H1 (cell line): ENCODE results near the gene SLFN12L. TPM values are rescaled to one million over a fixed set of nuclear protein-coding genes. Genes with fewer than 3 reads are reported as not detected.

Source experiments
- CTCF ChIA-PET: fragments of 300-600 bp; sonication (Branson Sonifier 250); formaldehyde crosslinking; loops from one replicate; lab custom pipeline; 2021; ENCODE audit not compliant: partially characterized antibody; lab: Charles Lee
- POLR2A ChIA-PET: fragments of 300-600 bp; sonication (Branson Sonifier 250); formaldehyde crosslinking; loops from one replicate; lab custom pipeline; 2021; ENCODE audit warnings: inconsistent platforms; ENCODE audit not compliant: partially characterized antibody; lab: Charles Lee
- DNase-seq, 2 experiments: peaks; one replicate each; pipeline versions ENCODE4 v3.0.0 to v3.0.0-alpha.2; 2010 to 2022; ENCODE audit warnings: low spot score in 2 of 2, low read depth in 1 of 2, mixed read lengths in 1 of 2
- FAIRE-seq: peaks from 2 replicates; lab custom pipeline; 2011; peaks lifted over from hg19 to GRCh38; lab: Jason Lieb, UNC
- H2AFZ ChIP-seq: 2 replicates; pipeline ENCODE4 v1.8.1; 2012; ENCODE audit warnings: low read length, inconsistent platforms
- H2AK5ac ChIP-seq: 2 replicates; pipeline ENCODE4 v1.6.1; 2013; ENCODE audit warnings: low read depth, low read length
- H2BK120ac ChIP-seq: replicated peaks from 2 replicates; pipeline ENCODE3; 2013; ENCODE audit warnings: low read depth, low read length, inconsistent platforms
- H2BK12ac ChIP-seq: 2 replicates; pipeline ENCODE4 v1.6.1; 2013; ENCODE audit warnings: low read depth, low read length
- H2BK15ac ChIP-seq: 2 replicates; pipeline ENCODE4 v1.6.1; 2013; ENCODE audit warnings: low read length
- H2BK20ac ChIP-seq: 2 replicates; pipeline ENCODE4 v1.6.1; 2013; ENCODE audit warnings: low read length
- H2BK5ac ChIP-seq: 2 replicates; pipeline ENCODE4 v1.6.1; 2013; ENCODE audit warnings: low read depth, low read length
- H3K14ac ChIP-seq: 2 replicates; pipeline ENCODE4 v1.6.1; 2013; ENCODE audit warnings: inconsistent platforms; ENCODE audit not compliant: insufficient read length
- H3K18ac ChIP-seq: 2 replicates; pipeline ENCODE4 v1.6.1; 2013; ENCODE audit warnings: low read length; ENCODE audit errors: extremely low read depth
- H3K23ac ChIP-seq: 2 replicates; pipeline ENCODE4 v1.6.1; 2013; ENCODE audit warnings: inconsistent platforms; ENCODE audit not compliant: insufficient read length
- H3K23me2 ChIP-seq: 2 replicates; pipeline ENCODE4 v1.6.1; 2013; ENCODE audit warnings: low read depth, low read length
- H3K27ac ChIP-seq: 2 replicates; pipeline ENCODE4 v1.6.1; 2011; ENCODE audit warnings: low read depth, low read length, inconsistent platforms
- H3K27me3 ChIP-seq, 4 experiments: replicated peaks in 1 of 4; 1 replicate in 1 of 4; 2 replicates in 3 of 4; pipeline versions ENCODE4 v1.6.1 to v1.8.1; 2011 to 2013; ENCODE audit warnings: low read length in 3 of 4, mild to moderate bottlenecking in 3 of 4, inconsistent platforms in 2 of 4, mixed read lengths in 2 of 4, moderate library complexity in 1 of 4; ENCODE audit not compliant: control insufficient read depth in 3 of 4, insufficient read depth in 3 of 4; ENCODE audit errors: extremely low read depth in 1 of 4
- H3K36me3 ChIP-seq, 4 experiments: 2 replicates each; pipeline versions ENCODE4 v1.6.1 to v1.8.1; 2011 to 2013; ENCODE audit warnings: mild to moderate bottlenecking in 4 of 4, low read length in 3 of 4, moderate library complexity in 2 of 4, control low read depth in 1 of 4, inconsistent platforms in 1 of 4; ENCODE audit not compliant: insufficient read depth in 4 of 4, control insufficient read depth in 2 of 4
- H3K4ac ChIP-seq: replicated peaks from 2 replicates; pipeline ENCODE3; 2013; ENCODE audit warnings: low read length, low read depth, mixed read lengths, inconsistent platforms; ENCODE audit not compliant: insufficient read length
- H3K4me1 ChIP-seq, 4 experiments: replicated peaks in 1 of 4; 1 replicate in 1 of 4; 2 replicates in 3 of 4; pipeline versions ENCODE4 v1.6.1 to v1.8.1; 2011 to 2013; ENCODE audit warnings: low read length in 3 of 4, inconsistent platforms in 2 of 4, mixed read lengths in 1 of 4; ENCODE audit not compliant: insufficient read depth in 4 of 4, control insufficient read depth in 3 of 4
- H3K4me2 ChIP-seq, 2 experiments: 2 replicates each; pipeline versions ENCODE4 v1.6.1 to v1.8.1; 2011 to 2013; ENCODE audit warnings: low read depth in 2 of 2, low read length in 2 of 2, control low read depth in 1 of 2, inconsistent platforms in 1 of 2, mild to moderate bottlenecking in 1 of 2; ENCODE audit not compliant: insufficient read depth in 1 of 2
- H3K4me3 ChIP-seq, 4 experiments: fragments of 200-600, 300-600 bp in 1 of 4; sonication (generic), shearing (Covaris generic), sonication (Bioruptor Twin) in 1 of 4; 2 replicates each; pipeline versions ENCODE4 v1.5.1 to v1.8.1; 2011 to 2016; ENCODE audit warnings: low read length in 4 of 4, low read depth in 3 of 4, control low read depth in 2 of 4, inconsistent platforms in 2 of 4, mild to moderate bottlenecking in 2 of 4, mixed read lengths in 1 of 4, moderate library complexity in 1 of 4; ENCODE audit not compliant: insufficient read depth in 2 of 4; ENCODE audit errors: extremely low read depth in 1 of 4
- H3K56ac ChIP-seq: replicated peaks from 2 replicates; pipeline ENCODE3; 2013; ENCODE audit warnings: low read depth, mild to moderate bottlenecking, mixed read lengths, low read length, inconsistent platforms; ENCODE audit not compliant: insufficient read length
- H3K79me1 ChIP-seq: 2 replicates; pipeline ENCODE4 v1.6.1; 2013; ENCODE audit warnings: low read depth, low read length, control low read depth
- H3K79me2 ChIP-seq, 2 experiments: 2 replicates each; pipeline versions ENCODE4 v1.6.1 to v1.8.1; 2012 to 2013; ENCODE audit warnings: low read length in 2 of 2, mild to moderate bottlenecking in 2 of 2, inconsistent platforms in 1 of 2; ENCODE audit not compliant: insufficient read depth in 2 of 2, control insufficient read depth in 1 of 2
- H3K9ac ChIP-seq, 4 experiments: replicated peaks in 1 of 4; 1 replicate in 1 of 4; 2 replicates in 3 of 4; pipeline versions ENCODE4 v1.6.1 to v1.8.1; 2011 to 2013; ENCODE audit warnings: low read depth in 3 of 4, low read length in 3 of 4, control low read depth in 2 of 4, mild to moderate bottlenecking in 2 of 4, moderate library complexity in 2 of 4, inconsistent platforms in 1 of 4; ENCODE audit errors: extremely low read depth in 1 of 4
- H3K9me3 ChIP-seq, 2 experiments: 2 replicates each; pipeline versions ENCODE4 v1.6.1 to v1.8.1; 2012 to 2013; ENCODE audit warnings: mild to moderate bottlenecking in 2 of 2, moderate library complexity in 2 of 2, control low read depth in 1 of 2, inconsistent platforms in 1 of 2, low read depth in 1 of 2, low read length in 1 of 2, mixed read lengths in 1 of 2; ENCODE audit not compliant: insufficient read depth in 2 of 2
- H4K20me1 ChIP-seq, 2 experiments: replicated peaks in 1 of 2; 2 replicates each; pipeline versions ENCODE3 to v1.8.1; 2011 to 2013; ENCODE audit warnings: inconsistent platforms in 2 of 2, low read length in 2 of 2, mild to moderate bottlenecking in 1 of 2; ENCODE audit not compliant: insufficient read depth in 2 of 2, control insufficient read depth in 1 of 2
- H4K5ac ChIP-seq: 2 replicates; pipeline ENCODE4 v1.6.1; 2013; ENCODE audit warnings: low read length, low read depth, mixed read lengths, inconsistent platforms; ENCODE audit not compliant: insufficient read length
- H4K8ac ChIP-seq: 2 replicates; pipeline ENCODE4 v1.8.0; 2013; ENCODE audit warnings: mild to moderate bottlenecking, moderate library complexity, low read length, inconsistent platforms; ENCODE audit not compliant: insufficient read depth; ENCODE audit errors: extremely low read depth
- H4K91ac ChIP-seq: replicated peaks from 2 replicates; pipeline ENCODE3; 2013; ENCODE audit warnings: low read length, mixed read lengths, inconsistent platforms; ENCODE audit not compliant: insufficient read length
- ATF2 ChIP-seq: IDR thresholded peaks from 2 replicates; pipeline ENCODE4 v1.6.1; 2012; ENCODE audit warnings: low read length, inconsistent platforms
- E2F6 ChIP-seq: IDR thresholded peaks from 2 replicates; pipeline ENCODE4 v1.6.1; 2012; ENCODE audit warnings: inconsistent platforms
- EZH2 ChIP-seq: fragments of 200-600 bp; sonication (generic); IDR thresholded peaks from 2 replicates; pipeline ENCODE4 v1.7.1; 2012; ENCODE audit warnings: low read depth, mild to moderate bottlenecking, moderate library complexity, low read length, inconsistent platforms; ENCODE audit not compliant: severe bottlenecking
- KDM1A ChIP-seq: fragments of 200-600, 300-600 bp; sonication (generic); IDR thresholded peaks from 2 replicates; pipeline ENCODE4 v1.7.1; 2016; ENCODE audit warnings: mild to moderate bottlenecking, low read length, borderline replicate concordance
- SRF ChIP-seq: IDR thresholded peaks from 2 replicates; pipeline ENCODE4 v1.6.1; 2011; ENCODE audit warnings: mild to moderate bottlenecking, low read depth, low read length, moderate library complexity
- TCF12 ChIP-seq: IDR thresholded peaks from 2 replicates; pipeline ENCODE4 v1.6.1; 2011; ENCODE audit warnings: low read depth, mild to moderate bottlenecking, low read length
- WGBS, 2 experiments: shearing (Covaris generic) in 1 of 2; methylation state at CpG; one replicate each; pipeline versions ENCODE4 v1.1.6 to v1.1.7; 2013 to 2015; ENCODE audit warnings: low lambda C conversion rate in 2 of 2, mixed read lengths in 2 of 2, inconsistent platforms in 1 of 2, low coverage in 1 of 2, missing lambda C conversion rate in 1 of 2; ENCODE audit not compliant: insufficient replicate concordance in 2 of 2, insufficient coverage in 1 of 2, insufficient read length in 1 of 2; ENCODE audit errors: extremely low coverage in 1 of 2, missing lambda C conversion rate in 1 of 2; 5-methylcytosine and 5-hydroxymethylcytosine counted together
- polyA plus RNA-seq, 7 experiments: library from polyadenylated mRNA; depleted of rRNA in 3 of 7; stranded (reverse) in 5 of 7; unstranded in 2 of 7; fragments of >200 nt in 5 of 7; fragments of 200-250 nt in 2 of 7; gene quantifications; 1 replicate in 5 of 7; 2 replicates in 1 of 7; 4 replicates in 1 of 7; pipeline versions ENCODE4 v1.2.1 to v1.2.3, GENCODE V29; 2011 to 2013; ENCODE audit warnings: missing spikeins in 2 of 7, mixed read lengths in 2 of 7
- total RNA-seq: library from RNA; stranded (reverse); fragmentation: NEBNext Ultra II Directional; extraction: Animal tissue kit (Norgen Biotek cat#: 25700); gene quantifications from 2 replicates; pipeline ENCODE4 v1.2.1, GENCODE V29; 2021

The SLFN12L gene
- total and polyA plus RNA-seq, 2 of the 8 experiments (the other 6 are each of a cell fraction or from before 2014, with no cell fraction given): not detected

- no peak overlapping the region for H2BK5ac ChIP-seq
- no peak overlapping the region for H2AK5ac ChIP-seq
- no peak overlapping the region for H3K4ac ChIP-seq
- no peaks in the 10 kb centered on the region for H3K79me2 ChIP-seq
- peak overlapping the region; percentile 71 to 92 for H3K4me2 ChIP-seq
- peaks cover 0 to 4% (median 4%) of the 10 kb centered on the region in 4 experiments; a peak in 5 of 7 replicates for H3K4me1 ChIP-seq
- no peaks in the 10 kb centered on the region for H3K79me1 ChIP-seq
- H4K20me1 ChIP-seq: peaks cover 0 to 5% of the 10 kb centered on the region in 2 experiments
- H2AFZ ChIP-seq: 0 out of 2 replicates have a peak overlapping the region, but pooled peaks have one; percentile 77
- peak overlapping the region in 3 of 4 experiments; percentile 42 to 64 (median 61); a peak in 6 of 8 replicates for H3K4me3 ChIP-seq
- ChIA-PET POLR2A (interaction anchor here (0.6 to 3.5 kb wide), 8 partner anchors 10 to 103 kb away, joined by 3 to 38 read pairs (median 4); partner anchors contain the start of gene SLFN12), CTCF (interaction anchor here (2.0 kb wide), 1 partner anchor 136 kb away, joined by 5 read pairs; no protein-coding TSS in a partner anchor)
- no peak overlapping the region for H2BK120ac ChIP-seq
- H3K23ac ChIP-seq: no peak overlapping the region
- no peak overlapping the region; the same call in 1 of the 2 replicates for H2BK12ac ChIP-seq
- H4K5ac ChIP-seq: no peak overlapping the region
- DNase-seq: no peak
- peak overlapping the region; percentile 86; the same call in 1 of the 2 replicates for H4K8ac ChIP-seq
- peaks cover 4% of the 10 kb centered on the region; the same call in 1 of the 2 replicates for H3K23me2 ChIP-seq
- H3K14ac ChIP-seq: no peak overlapping the region
- no peak overlapping the region for H2BK15ac ChIP-seq
- no peak overlapping the region for H3K56ac ChIP-seq
- H3K27ac ChIP-seq: no peak overlapping the region; the same call in 1 of the 2 replicates
- FAIRE-seq: no peak
- no peak overlapping the region for H4K91ac ChIP-seq
- H3K36me3 ChIP-seq: peaks cover 0 to 4% (median 0%) of the 10 kb centered on the region in 4 experiments; a peak in 1 of 8 replicates
- no peak overlapping the region for H3K18ac ChIP-seq
- H3K9ac ChIP-seq: peak overlapping the region in 2 of 4 experiments; percentile 78 to 79; a peak in 2 of 7 replicates
- 9% methylated on average over 14 of the region's 16 CpGs; no CpG with 5 or more reads in 1 of the 2 experiments for WGBS, 2 experiments
- H3K27me3 ChIP-seq: peaks cover 7 to 62% (median 41%) of the 10 kb centered on the region in 4 experiments
- TF ChIP-seq TCF12 (0 out of 2 replicates have a peak, but pooled peaks have one; percentile 12), E2F6 (peak; percentile 100; the same call in 1 of the 2 replicates), ATF2 (no peak), EZH2 (peak; percentile 64), SRF (no peak), KDM1A (peak; percentile 77; the same call in 1 of the 2 replicates)
- H2BK20ac ChIP-seq: no peak overlapping the region
- H3K9me3 ChIP-seq: no peaks in the 10 kb centered on the region
Measured at GRCh38 chr17:35448899-35449227, 88.6 kb downstream of the SLFN12L start.
